Endothelial cell of umbilical vein (primary cell): ENCODE data around the gene ELOVL5. TPM values are rescaled to one million over a fixed set of nuclear protein-coding genes. Genes with fewer than 3 reads are reported as not detected.
A peak's percentile ranks its signal among the peaks of the same experiment; 100 is the strongest.

Experiments used
- BruUV-seq: library from RNA; stranded (reverse); fragments of 400-500 nt; replicated peaks from 2 replicates; lab custom pipeline; 2021; lab: Mats Ljungman, UMichigan
- CTCF ChIA-PET: fragments of 300-600, 350-600 bp; sonication (Branson Sonifier 250); formaldehyde crosslinking; loops from one replicate; lab custom pipeline; 2021; ENCODE audit warnings: antibody characterized with exemption, inconsistent platforms; lab: Charles Lee
- POLR2A ChIA-PET: fragments of 300-600, 350-600 bp; sonication (Branson Sonifier 250); formaldehyde crosslinking; loops from one replicate; lab custom pipeline; 2021; ENCODE audit warnings: antibody characterized with exemption, inconsistent platforms; lab: Charles Lee
- DNase-seq: peaks from one replicate; pipeline ENCODE4 v3.0.0-alpha.2; 2011; ENCODE audit warnings: low read depth, low spot score
- FAIRE-seq: peaks from 2 replicates; lab custom pipeline; 2011; peaks lifted over from hg19 to GRCh38; lab: Jason Lieb, UNC
- H2AFZ ChIP-seq: 2 replicates; pipeline ENCODE4 v1.6.0; 2012; ENCODE audit warnings: low read depth, low read length, control low read depth, inconsistent platforms
- H3K27ac ChIP-seq: 2 replicates; pipeline ENCODE4 v1.5.1; 2011; ENCODE audit warnings: low read depth, mild to moderate bottlenecking, control low read depth, low read length, moderate library complexity; ENCODE audit not compliant: insufficient read depth
- H3K27me3 ChIP-seq, 2 experiments: 2 replicates each; pipeline versions ENCODE4 v1.6.0 to v1.6.1; 2011; ENCODE audit warnings: low read length in 2 of 2, mixed read lengths in 1 of 2; ENCODE audit not compliant: control insufficient read depth in 2 of 2, insufficient read depth in 2 of 2
- H3K36me3 ChIP-seq, 2 experiments: 2 replicates in 1 of 2; 3 replicates in 1 of 2; pipeline ENCODE4 v1.5.1; 2011; ENCODE audit warnings: low read length in 2 of 2, mild to moderate bottlenecking in 1 of 2, moderate library complexity in 1 of 2; ENCODE audit not compliant: control insufficient read depth in 2 of 2, insufficient read depth in 2 of 2; ENCODE audit errors: extremely low read depth in 1 of 2
- H3K4me1 ChIP-seq: 3 replicates; pipeline ENCODE4 v1.5.1; 2011; ENCODE audit warnings: mild to moderate bottlenecking, low read length; ENCODE audit not compliant: control insufficient read depth, insufficient read depth; ENCODE audit errors: extremely low read depth
- H3K4me2 ChIP-seq: 2 replicates; pipeline ENCODE4 v1.6.1; 2011; ENCODE audit warnings: low read length, control low read depth, mixed read lengths; ENCODE audit not compliant: insufficient read depth
- H3K4me3 ChIP-seq, 3 experiments: fragments of 200-600 bp in 1 of 3; sonication (generic), shearing (Covaris generic) in 1 of 3; replicated peaks in 1 of 3; 2 replicates each; pipeline ENCODE4 v1.5.1; 2011 to 2016; ENCODE audit warnings: control low read depth in 3 of 3, low read length in 3 of 3, mild to moderate bottlenecking in 2 of 3, inconsistent platforms in 1 of 3, low read depth in 1 of 3, moderate library complexity in 1 of 3; ENCODE audit not compliant: insufficient read depth in 1 of 3
- H3K79me2 ChIP-seq: 2 replicates; pipeline ENCODE4 v1.6.0; 2012; ENCODE audit warnings: low read length, inconsistent platforms; ENCODE audit not compliant: control insufficient read depth, insufficient read depth
- H3K9ac ChIP-seq: replicated peaks from 2 replicates; pipeline ENCODE3; 2011; ENCODE audit warnings: low read length, control low read depth; ENCODE audit not compliant: insufficient read depth; ENCODE audit errors: extremely low read depth
- H3K9me1 ChIP-seq: replicated peaks from 3 replicates; pipeline ENCODE4 v1.6.0; 2011; ENCODE audit warnings: mild to moderate bottlenecking, low read length; ENCODE audit not compliant: control insufficient read depth, insufficient read depth; ENCODE audit errors: extremely low read depth
- H3K9me3 ChIP-seq: replicated peaks from 2 replicates; pipeline ENCODE4 v1.5.1; 2012; ENCODE audit warnings: low read length, inconsistent platforms; ENCODE audit not compliant: control insufficient read depth, insufficient read depth
- H4K20me1 ChIP-seq: replicated peaks from 2 replicates; pipeline ENCODE3; 2011; ENCODE audit warnings: mild to moderate bottlenecking, low read length; ENCODE audit not compliant: control insufficient read depth, insufficient read depth; ENCODE audit errors: extremely low read depth
- MAX ChIP-seq: IDR thresholded peaks from 2 replicates; pipeline ENCODE4 v1.6.1; 2011; ENCODE audit not compliant: insufficient read depth, insufficient read length
- MYC ChIP-seq: IDR thresholded peaks from one replicate; pipeline ENCODE4 v1.6.1; 2011; ENCODE audit warnings: mild to moderate bottlenecking, low read depth, low read length
- POLR2A ChIP-seq: IDR thresholded peaks from 2 replicates; pipeline ENCODE4 v1.6.1; 2012; ENCODE audit warnings: low read depth, mild to moderate bottlenecking, control low read depth, low read length
- dilution Hi-C: fragments of 300-500 bp; cut with MboI; formaldehyde crosslinking; loops from one replicate; pipeline ENCODE4 v1.15.0; 2019; ENCODE audit warnings: low sequenced_read_pairs; ENCODE audit not compliant: extremely low pct_ligation_motif_present
- intact Hi-C: fragments of 100-400 bp; cut with micrococcal nuclease; formaldehyde crosslinking; loops from one replicate; pipeline ENCODE4 v1.10.0; 2022
- polyA plus RNA-seq, 4 experiments: library from polyadenylated mRNA; depleted of rRNA in 3 of 4; stranded (reverse) in 3 of 4; unstranded in 1 of 4; fragments of >200 nt; gene quantifications; 2 replicates each; pipeline versions ENCODE4 v1.2.1 to v1.2.3, GENCODE V29; 2011 to 2012; ENCODE audit warnings: missing spikeins in 1 of 4
- total RNA-seq: library from RNA; stranded (reverse); gene quantifications from 2 replicates; pipeline ENCODE4 v1.2.3, GENCODE V29; 2021

The ELOVL5 gene
- total and polyA plus RNA-seq, 2 donors (not counting 3 experiments of a cell fraction or from before 2014, with no cell fraction given) = 85.9 to 140 TPM

DNA sequence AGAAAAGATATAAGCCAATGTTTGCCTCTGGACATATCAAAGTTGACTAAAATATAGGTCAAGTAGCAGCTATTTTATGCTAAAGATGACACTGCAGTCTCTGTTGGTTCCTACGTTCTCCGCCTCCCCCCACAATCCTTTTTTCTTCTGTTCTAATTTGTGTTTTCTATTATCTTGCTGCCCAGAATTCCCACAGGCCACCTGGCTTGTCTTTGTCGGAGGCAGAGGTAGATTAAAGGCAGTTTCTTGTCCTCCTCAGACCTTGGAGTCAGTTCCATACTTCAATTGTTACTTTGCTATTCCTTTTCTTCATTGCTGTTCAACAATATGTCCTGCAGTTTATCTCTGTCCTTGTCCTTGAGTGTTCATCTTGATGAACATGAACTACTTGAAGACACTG lies 3.6 kb upstream of the ELOVL5 start:
- dilution Hi-C loops = no loop called here
- Histone ChIP-seq H2AFZ (no peak overlapping the region), H3K4me3 (no peak overlapping the region), H3K9me3 (no peaks in the 10 kb centered on the region), H3K27me3 (peaks cover 8 to 15% of the 10 kb centered on the region in 2 experiments), H3K9ac (no peak overlapping the region), H4K20me1 (no peaks in the 10 kb centered on the region), H3K4me2 (no peak overlapping the region), H3K27ac (no peak overlapping the region), H3K79me2 (peaks cover 17% of the 10 kb centered on the region), H3K9me1 (no peaks in the 10 kb centered on the region), H3K4me1 (peaks cover 6% of the 10 kb centered on the region), H3K36me3 (no peaks in the 10 kb centered on the region)
- BruUV-seq = no TSS peak
- DNase-seq (no peak), FAIRE-seq (no peak)
- CTCF ChIA-PET = no interaction called here
- intact Hi-C loops = no loop called here
- TF ChIP-seq MAX (no peak), MYC (no peak)
- POLR2A ChIA-PET = no interaction called here

DNA sequence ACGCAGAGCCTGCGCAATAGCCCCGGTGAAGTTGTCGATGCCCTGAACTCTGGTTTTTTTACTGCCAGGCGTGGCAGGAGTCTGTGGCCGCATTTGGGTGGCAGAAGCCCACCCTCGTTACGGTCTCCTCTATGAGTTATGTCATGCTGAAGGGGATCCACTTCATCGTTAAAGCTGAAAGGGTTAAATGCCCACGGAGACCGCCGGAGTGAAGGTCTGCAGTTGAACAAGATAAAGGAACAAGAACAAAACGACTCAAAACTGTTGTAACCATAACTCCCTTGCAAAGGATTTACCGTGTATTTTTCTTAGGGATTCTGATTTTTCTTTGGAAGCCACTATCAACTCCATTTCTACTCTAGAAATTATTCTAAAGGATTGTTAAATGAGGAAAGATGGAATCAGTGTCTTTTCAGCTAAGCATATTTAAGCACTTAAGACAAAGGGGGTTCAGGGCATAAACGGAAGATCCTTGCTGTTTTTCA lies 501 bp upstream of the ELOVL5 start:
- Histone ChIP-seq H3K4me3 (peak overlapping the region; percentile 87 to 97 (median 88)), H3K4me2 (peak overlapping the region; percentile 94), H3K27me3 (peaks cover 6 to 15% of the 10 kb centered on the region in 2 experiments), H3K27ac (peak overlapping the region; percentile 96), H3K36me3 (no peaks in the 10 kb centered on the region), H3K9me3 (no peaks in the 10 kb centered on the region), H3K79me2 (peaks cover 48% of the 10 kb centered on the region), H3K9me1 (no peaks in the 10 kb centered on the region), H3K9ac (peak overlapping the region; percentile 98), H3K4me1 (peaks cover 12% of the 10 kb centered on the region), H2AFZ (peak overlapping the region; percentile 100), H4K20me1 (peaks cover 8% of the 10 kb centered on the region)
- TF ChIP-seq MYC (no peak), POLR2A (peak; percentile 62)
- BruUV-seq = TSS peak; percentile 81
- ChIA-PET CTCF (interaction anchor here (0.6 to 1.6 kb wide), 5 partner anchors 9 to 786 kb away, joined by 3 to 6 read pairs (median 3); no protein-coding TSS in a partner anchor), POLR2A (interaction anchor here (1.0 to 1.2 kb wide), 2 partner anchors 10 to 48 kb away, joined by 3 to 5 read pairs; no protein-coding TSS in a partner anchor)
- FAIRE-seq = peak; percentile 26
- intact Hi-C loops = loop anchor here (2.0 to 10.0 kb wide), 3 partner anchors 62 to 354 kb away; partner anchors contain the start of gene GSTA4
- DNase-seq = no peak
- dilution Hi-C loops = no loop called here
